CD4-positive, alpha-beta T cell treated with Interleukin-4 for 4 hours (primary cell): ENCODE results near the gene TGFBR1.

Source experiments
- DNase-seq: peaks from one replicate; pipeline ENCODE4 v3.0.0-alpha.2; 2020

The TGFBR1 gene

DNA sequence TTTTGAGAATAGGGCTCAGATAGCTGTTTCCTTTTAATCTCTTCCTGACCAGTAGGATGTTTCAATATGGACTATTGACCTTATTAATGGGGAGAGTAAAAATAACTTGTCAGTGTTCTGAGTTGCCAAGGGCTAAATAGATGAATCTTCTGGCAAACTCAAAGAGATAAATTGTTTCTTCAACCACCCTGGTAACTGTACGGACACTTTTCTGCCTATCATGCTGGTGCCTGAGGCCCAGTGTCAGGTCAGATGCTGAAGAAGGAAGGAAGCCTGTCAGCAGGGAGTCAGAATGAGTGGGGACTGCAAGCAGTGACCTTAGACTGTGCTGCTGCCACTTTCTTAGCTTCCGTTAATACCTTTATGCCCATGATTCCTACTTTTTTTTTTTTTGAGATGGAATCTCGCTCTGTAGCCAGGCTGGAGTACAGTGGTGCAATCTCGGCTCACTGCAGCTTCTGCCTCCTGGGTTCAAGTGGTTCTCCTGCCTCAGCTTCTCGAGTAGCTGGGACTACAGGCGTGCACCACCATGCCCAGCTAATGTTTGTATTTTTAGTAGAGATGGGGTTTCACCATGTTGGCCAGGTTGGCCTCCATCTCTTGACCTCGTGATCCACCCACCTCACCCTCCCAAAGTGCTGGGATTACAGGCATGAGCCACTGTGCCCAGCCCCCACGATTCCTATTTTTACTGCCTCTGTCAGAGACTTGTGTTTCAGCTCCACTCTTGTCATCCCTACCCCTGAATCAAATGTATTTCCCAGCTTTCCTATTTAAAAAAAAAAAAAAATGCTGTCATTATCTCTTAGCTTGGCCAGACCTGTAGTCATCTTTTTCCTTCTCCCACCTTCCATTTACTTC, 33.7 kb downstream of the TGFBR1 start:
- no peak for DNase-seq

DNA sequence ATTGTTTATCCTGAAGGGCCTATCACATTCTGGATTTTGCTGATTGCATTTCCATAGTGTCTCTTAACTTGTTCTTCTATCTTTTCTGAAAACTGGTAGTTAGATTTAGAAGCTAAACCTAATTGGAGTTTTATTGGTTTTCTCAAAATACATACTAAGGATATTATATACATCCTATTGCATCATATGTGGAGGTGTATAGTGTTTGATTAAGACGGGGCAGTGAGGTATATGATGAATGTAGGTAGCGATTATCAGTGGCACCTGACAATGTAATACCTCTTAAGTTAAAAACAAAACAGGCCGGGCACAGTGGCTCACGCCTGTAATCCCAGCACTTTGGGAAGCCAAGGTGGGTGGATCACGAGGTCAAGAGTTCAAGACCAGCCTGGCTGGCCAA, 35.0 kb downstream of the TGFBR1 start:
- no peak for DNase-seq

DNA sequence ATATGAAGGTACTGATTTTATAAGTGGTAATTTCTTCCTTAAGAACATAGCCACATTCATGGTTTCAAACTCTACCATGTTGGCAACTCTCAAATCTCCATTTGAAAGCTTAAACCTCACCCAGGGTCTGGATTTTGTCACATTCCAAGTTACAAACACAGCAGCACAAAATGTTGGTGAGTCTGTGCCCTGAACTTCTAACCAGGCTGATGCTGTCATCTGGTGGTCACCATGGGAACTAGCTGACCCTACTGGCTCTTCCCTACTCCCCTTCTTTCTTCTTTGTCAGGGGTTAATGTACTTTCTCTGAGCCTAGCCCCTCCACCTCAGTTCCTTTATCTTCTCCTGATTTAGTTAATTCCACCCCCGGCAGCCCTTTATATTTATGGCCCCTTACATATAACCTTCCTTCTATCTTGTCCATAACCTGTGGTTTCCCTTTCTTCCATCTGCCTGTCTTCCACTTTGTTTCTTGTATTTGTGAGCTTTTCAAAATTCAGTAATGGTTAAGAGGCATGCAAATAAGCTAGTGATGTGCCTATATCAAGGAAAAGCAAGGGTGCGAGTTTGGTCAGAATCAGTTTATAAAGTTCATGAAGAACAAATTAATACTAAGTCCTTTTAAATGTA, 35.9 kb downstream of the TGFBR1 start:
- DNase-seq = peak; percentile 59

DNA sequence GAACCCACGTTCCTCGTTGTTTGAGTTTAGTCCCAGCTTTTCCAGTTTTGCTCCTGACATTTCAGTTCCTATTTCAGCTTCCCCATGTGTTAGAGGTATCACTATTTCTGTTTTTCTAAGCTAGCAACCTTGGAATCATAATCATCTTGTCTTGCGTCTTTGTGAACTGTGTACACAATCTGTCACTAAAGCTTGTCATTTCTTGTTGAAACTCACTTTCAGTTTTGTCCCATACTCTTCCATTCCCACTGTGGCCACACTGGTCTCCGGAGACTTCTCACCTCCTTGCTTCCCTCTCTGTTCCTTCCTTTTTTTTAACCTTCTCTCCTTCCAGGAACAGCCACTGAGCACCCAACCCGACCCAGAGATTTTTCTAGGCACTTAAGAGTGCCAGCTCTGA, 36.9 kb downstream of the TGFBR1 start:
- no peak for DNase-seq

DNA sequence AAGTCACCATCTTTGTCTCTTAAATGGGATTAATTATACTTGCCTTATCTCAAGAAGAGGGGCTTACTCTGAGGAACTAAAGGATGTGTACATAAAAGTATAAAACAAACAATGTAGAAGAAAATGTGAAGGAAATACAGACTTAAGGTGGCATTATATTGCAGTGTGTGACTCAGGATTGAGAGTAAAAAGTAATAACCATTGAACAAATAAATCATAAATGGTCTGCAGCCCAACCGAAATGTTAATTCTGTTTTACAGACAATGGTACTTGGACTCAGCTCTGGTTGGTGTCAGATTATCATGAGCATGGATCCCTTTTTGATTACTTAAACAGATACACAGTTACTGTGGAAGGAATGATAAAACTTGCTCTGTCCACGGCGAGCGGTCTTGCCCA, 37.4 kb downstream of the TGFBR1 start:
- no peak for DNase-seq

DNA sequence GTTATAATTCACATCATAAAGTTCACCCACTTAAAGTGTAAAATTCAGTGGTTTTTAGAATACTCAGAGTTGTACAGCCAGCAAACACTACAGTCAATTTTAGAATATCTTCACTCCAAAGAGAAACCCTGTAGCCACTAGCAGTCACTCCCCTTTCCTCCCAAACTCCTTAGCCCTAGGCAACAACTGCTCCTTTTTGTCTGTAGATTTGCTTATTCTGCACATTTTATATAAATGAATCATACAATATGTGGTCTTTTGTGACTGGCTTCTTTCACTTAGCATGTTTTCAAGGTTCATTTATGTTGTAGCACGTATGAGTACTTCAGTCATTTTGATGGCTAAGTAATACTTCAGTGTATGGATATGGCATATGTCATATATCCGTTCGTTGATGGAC, 38.7 kb downstream of the TGFBR1 start:
- no peak for DNase-seq

DNA sequence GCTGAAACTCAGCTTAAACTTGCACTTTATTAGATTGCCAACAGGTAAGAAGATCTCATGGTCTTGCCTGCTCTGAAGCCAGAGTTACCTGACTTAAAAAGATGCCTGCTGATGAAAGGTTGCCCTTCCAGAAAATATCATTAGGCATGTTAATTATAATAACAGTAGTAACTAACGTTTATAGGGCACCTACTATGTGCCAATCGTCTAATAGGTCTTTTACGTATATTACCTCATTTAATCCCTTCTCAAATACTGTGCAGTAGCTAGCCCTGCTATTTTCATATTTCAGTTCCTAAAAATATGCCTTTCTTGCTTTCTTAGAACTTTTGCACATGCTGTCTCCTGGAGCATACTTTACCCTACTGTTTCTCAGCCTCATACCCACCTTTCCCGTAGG, 40.1 kb downstream of the TGFBR1 start:
- DNase-seq = no peak

DNA sequence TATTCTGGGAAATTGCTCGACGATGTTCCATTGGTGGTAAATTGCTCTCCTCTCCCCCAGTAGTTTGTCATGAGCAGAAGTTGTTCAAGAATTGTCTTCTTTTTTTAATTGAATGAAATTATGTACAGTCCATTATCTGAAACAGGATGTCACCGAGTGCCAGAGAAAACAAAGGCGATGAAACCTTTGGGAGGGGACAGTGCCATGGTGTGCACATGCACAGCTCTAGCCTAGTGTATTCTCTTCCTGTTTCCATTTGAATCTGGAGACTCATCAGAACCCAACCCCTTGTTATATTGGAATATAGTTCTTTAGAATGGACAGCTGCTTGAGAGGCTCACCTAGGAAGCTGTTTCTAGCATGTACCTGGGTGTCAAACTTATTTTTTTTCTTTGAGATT, 41.7 kb downstream of the TGFBR1 start:
- DNase-seq = no peak

DNA sequence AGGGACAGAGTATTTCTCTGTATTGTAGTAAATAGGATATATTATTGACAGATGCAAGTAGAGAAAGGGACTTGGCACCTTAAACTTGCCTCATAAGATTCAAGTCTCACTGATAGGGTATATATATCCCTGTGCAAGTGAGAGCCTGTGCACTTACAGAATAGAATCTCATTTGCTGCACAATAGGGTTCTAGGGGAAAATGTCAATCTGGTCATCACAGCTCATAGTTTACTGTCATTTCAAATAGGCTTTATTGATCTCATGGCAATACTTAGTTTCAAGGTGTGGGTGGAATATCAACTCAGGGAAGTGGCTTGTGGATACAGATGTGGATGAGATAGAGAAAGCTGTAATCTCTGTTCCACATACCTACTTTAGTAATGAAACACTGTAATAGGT, 42.3 kb downstream of the TGFBR1 start:
- no peak for DNase-seq

DNA sequence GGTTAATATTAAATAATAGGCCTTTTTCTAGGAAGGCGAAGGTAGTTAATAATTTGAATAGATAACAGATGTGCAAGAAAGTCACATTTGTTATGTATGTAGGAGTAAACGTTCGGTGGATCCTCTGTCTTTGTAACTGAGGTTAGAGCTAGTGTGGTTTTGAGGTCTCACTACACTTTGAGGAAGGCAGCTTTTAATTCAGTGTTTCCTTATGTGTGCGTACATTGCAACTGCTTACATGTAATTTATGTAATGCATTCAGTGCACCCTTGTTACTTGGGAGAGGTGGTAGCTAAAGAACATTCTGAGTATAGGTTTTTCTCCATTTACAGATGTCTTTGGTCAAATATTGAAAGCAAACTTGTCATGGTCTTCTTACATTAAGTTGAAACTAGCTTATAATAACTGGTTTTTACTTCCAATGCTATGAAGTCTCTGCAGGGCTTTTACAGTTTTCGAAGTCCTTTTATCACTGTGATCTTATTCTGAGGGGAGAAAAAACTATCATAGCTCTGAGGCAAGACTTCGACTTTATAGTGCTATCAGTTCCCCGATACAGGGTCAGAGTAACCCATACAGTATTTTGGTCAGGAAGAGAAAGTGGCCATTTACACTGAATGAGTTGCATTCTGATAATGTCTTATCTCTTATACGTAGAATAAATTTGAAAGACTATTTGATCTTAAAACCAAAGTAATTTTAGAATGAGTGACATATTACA, 45.7 kb downstream of the TGFBR1 start:
- DNase-seq = peak; percentile 21

DNA sequence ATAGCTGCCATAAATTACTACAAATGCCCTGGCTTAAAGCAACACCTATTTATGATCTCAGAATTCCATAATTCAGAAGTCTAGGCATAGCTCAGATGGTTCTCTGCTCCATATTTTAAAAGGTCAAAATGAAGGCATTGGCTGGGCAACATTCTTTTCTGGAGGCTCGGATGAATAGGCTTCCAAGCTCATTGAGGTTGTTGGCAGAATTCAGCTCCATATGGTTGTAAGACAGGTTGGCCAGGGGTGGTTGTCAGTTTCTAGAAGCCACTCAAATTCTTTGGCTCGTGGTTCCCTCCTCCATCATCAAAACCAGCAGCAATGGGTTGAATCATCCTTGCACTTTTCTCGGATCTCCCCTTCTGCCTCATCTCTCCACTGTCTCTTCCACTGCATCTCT, 49.4 kb downstream of the TGFBR1 start:
- DNase-seq = no peak

DNA sequence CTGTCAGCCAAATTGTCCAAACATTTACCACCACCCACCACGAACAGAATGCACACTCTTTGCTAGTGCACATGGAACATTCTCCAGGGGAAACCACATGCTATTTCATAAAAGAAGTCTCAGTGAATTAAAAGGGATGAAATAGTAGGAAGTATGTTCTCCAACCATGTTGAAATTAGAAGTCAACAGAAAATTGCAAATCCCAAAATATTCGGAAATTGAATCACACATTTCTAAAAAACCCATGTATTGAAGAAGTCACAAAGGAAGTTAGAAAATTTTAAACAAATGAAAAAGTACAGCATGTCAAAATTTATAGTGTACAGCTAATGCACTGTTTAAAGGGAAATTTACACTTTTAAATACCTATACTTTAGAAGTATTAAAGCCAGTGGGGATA, 50.8 kb downstream of the TGFBR1 start:
- no peak for DNase-seq

DNA sequence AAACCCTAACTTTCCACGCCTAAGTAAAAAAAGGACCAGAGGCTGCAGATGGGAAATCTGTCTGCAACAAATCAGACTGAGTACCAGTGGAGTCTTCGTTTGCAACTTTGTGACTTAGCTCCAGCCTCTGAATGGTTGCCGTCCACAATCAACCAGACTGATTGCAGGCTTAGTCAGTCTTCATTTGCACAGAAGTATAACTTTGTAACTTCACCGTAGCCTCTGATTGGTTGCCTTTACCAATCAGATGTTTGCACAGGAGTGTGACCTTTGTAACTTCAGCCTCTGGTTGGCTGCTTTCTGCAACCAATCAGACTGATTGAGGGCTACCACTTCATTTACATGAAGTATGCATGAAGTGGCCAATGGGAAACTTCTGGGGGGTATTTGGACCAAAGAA, 53.7 kb downstream of the TGFBR1 start:
- no peak for DNase-seq

DNA sequence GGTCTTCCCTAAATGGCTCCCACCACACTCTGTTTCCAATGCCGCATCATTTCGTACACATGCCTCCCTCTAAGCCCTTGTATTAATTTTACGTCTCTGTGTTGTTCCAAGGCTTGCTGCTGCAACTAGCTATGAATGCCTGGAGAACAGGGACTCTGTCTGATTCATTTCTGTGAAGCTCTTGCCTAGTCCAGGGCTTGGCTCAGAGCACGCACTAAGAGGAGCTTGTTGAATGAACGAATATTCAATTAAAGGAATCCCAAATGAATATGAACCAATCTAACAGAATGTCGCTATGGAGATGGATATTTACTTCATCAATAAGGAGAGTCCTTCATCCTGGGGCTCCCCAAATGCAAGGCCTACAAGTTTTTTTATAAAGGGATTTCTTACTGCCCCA, 55.3 kb downstream of the TGFBR1 start:
- no peak for DNase-seq

DNA sequence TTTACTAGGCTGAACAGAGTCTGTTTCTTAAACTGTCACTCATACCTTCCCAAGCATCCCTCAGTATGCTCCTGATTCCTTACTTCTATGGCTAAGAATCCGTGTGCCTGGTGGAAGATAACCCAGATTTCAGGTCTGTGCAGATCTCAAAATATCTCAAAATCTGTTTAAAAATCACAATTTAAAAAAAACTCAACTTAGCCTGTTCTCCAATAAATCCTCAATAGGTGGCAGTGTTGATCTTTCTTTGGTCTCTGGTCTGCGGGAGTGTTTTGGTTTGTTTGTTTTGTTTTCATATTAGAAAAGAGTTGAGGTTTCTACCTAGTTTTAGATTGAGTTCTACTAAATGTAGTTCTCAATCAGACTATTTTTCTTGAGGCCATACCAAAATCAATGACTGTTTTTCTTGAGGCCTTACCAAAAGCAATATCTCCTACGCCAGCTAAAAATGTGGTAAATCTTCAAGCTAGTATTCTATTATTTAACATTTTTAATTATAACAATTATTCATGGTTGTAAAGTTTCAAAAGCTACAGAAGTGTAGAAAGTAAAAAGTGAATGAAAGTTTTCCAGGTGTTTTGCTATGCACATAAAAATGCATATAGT, 57.9 kb downstream of the TGFBR1 start:
- peak; percentile 42 for DNase-seq

DNA sequence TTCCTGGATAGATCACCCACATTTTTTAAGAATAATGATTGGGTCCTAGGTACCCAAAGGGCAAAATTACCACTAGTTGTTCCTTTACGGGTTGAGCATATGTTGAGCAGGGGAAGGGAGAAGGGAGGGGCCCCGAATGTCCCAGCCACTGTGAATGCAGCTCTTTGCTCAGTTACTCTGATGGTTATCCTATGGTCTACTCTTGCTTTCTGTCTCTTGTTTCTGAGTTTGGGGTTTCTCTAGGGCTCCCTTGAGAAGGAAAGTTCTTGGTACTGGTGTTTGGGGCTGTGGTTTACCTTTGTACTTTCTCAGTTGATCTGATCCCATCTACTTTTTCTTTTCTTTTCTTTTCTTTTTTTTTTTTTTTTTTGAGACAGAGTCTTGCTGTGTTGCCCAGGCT, 61.2 kb downstream of the TGFBR1 start:
- no peak for DNase-seq

DNA sequence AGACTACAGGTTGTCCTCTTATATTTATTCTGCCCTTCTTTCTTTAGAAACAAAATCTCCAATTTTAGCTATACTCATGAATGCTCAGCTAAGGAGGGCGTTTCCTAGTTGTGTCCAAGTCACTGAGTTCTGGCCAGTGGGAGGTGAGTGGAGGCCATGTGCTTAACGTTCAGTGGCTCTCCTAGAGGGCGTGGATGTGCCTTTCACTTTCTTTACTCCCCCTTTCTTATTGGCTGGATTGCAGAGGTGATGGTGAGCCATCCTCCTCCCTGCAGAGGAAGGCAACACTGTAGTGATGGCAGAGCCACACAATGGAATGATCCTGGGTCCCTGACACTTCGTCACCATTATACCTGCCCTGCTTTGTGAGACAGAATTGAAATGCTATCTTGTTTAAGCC, 62.2 kb downstream of the TGFBR1 start:
- DNase-seq = no peak

DNA sequence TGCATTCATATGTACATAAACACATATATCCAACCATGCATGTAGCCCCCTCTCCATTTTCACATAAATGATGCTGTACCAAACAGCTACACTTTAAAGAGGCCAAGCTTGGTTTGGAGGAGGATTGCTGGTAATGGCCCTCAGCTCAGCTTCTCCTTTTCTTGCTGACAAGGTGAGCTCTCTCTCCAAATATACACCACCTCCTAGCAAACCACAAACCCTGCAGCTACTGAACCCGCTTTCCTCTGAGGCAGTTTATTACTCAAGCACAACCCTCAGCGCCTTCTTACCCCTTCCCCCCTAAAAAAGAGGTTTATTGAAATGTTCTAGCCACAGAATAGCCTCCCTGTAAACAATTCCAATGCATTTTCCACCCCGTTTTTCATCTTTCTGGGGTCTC, 62.8 kb downstream of the TGFBR1 start:
- DNase-seq = no peak

DNA sequence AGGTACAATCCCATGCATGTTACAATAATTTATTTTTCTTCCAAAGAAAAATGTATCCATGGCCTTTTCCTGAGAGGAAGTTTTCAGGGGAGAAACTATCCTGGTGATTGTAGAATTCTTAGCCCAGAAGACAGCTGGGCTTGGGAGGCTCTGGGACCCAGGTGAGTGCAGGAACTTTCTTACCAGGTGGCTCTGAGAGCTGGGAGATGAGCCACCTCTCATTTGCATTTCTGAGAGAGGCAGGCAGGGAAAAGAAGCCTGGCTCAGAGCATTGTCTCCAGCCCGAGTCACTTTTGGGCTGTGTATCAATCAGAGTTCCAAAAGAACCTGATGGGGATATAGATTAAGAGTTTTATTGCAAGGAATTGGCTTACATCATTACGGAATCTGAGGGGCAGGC, 64.2 kb downstream of the TGFBR1 start:
- DNase-seq = no peak

DNA sequence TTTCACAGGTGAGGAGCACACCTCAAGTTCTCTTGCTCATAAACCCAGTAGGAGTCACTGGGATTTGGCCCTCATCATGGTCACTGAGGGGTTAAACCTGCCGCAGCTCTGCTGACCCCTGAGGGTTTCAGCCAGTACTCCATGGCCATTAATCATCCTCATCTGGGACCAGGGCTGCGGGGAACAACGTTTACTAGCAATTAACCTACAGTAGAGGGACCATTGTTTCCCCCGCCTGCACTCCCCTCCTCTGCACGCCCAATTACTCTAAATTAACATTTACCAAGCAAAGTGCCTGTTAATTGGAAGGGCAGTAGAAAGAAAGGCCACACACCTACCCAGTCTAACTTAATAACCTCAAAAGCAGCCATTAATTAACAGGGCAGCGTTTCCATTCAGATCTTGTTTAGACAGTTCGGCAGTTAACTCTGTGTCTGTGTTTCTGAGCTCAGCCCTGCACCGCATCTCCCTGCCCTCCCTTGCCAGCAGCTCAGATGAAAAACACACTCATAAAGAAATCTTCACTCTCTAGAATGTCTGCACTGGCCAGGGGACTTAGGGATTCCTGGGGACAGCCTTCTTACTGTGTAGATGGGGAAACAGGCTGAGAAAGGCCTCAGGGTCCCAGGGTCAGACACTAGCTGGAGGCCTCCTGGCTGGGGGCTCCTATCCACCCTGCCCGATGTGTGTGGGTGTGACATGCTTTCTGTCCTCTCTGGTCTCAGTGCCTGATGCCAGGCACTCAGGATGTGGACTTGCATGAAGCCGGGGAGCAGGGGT, 65.3 kb downstream of the TGFBR1 start:
- DNase-seq = no peak

DNA sequence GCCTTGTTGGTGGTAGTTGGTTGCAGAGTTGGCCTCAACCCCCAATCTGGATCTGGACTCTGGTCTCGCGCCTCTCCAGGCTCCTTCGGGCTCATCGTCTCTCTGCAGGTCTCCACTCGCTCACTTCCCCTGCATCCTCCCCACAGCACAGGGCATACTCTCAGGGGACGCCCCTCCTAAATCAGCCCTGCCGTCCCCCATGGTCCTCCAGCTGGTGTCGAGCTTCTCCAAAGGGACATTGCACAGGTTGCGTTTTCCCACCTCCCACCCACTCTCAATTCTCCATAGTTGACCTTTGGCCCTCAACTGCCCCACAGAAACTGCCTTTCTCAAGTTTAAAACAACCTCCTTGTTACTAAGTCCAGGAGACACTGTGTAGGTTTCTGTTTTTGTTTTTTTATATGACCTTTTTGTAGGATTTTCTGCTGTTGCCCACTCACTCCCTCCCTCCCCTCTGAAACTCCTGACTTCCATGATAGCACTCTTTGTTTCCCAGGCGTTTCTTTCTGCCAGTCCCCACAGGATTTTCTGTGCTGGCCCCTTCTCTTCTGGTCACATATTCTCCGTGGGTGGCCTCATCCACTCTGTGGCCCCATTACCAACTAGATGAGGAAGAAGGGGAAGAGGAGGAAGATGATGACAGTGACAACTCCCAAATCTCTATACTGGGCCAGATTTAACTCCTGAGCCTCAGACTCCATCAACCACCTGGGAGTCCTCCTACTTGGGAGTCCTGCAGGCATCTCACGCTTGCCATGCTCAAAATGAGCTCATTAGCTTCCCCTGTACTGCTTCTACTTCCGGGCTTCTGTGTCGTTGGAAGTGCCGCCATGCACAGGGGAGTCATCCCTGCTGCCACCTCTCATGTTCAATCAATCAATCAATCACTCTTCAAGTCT, 66.6 kb downstream of the TGFBR1 start:
- DNase-seq = no peak
